ENCODE data around the gene CCDC47. TPM values are rescaled to one million over a fixed set of nuclear protein-coding genes. Genes with fewer than 3 reads are reported as not detected.
"Not testable (repeated sequence)": the region's sequence is repeated elsewhere in the genome, so short reads cannot be mapped to it uniquely, and the experiment has no call there.

CCDC47 gene
- total RNA-seq, 2 donors from 2014 or later = 40.2 to 101 TPM

DNA sequence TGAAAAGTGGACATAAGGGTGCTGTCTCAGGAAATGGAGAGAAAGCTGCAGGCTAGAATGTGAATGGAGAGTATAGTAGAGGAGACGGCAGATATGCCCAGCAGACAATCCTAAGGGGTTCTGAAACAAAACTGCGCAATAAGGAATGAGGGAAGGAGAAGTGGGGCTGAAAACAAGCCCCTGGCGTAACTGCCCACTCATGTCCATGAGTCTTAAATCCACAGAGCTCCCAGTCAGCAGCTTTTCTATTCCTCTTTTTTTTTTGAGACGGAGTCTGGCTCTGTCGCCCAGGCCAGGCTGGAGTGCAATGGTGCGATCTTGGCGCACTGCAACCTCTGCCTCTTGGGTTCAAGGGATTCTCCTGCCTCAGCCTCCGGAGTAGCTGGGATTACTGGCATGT lies 37.7 kb downstream of the CCDC47 start:
- no peak for ATAC-seq (ENCODE audit: insufficient number of reproducible peaks, low FRiP score, low read depth)
- no peaks in the 10 kb centered on the region for H3K36me3 ChIP-seq
- no peak overlapping the region for H3K4me3 ChIP-seq
- no peaks in the 10 kb centered on the region for H3K9me3 ChIP-seq
- no peak for DNase-seq (ENCODE audit: low spot score)
- no peak overlapping the region for H3K27ac ChIP-seq
- H3K4me1 ChIP-seq (ENCODE audit: control insufficient read depth in 1 of 2, low read depth in 2 of 2) = peaks cover 6 to 7% of the 10 kb centered on the region in 2 donors
- H3K27me3 ChIP-seq (replicated peaks; ENCODE audit: insufficient read depth) = no peaks in the 10 kb centered on the region
- TF ChIP-seq, protein P1, sequence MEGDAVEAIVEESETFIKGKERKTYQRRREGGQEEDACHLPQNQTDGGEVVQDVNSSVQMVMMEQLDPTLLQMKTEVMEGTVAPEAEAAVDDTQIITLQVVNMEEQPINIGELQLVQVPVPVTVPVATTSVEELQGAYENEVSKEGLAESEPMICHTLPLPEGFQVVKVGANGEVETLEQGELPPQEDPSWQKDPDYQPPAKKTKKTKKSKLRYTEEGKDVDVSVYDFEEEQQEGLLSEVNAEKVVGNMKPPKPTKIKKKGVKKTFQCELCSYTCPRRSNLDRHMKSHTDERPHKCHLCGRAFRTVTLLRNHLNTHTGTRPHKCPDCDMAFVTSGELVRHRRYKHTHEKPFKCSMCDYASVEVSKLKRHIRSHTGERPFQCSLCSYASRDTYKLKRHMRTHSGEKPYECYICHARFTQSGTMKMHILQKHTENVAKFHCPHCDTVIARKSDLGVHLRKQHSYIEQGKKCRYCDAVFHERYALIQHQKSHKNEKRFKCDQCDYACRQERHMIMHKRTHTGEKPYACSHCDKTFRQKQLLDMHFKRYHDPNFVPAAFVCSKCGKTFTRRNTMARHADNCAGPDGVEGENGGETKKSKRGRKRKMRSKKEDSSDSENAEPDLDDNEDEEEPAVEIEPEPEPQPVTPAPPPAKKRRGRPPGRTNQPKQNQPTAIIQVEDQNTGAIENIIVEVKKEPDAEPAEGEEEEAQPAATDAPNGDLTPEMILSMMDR (IDR thresholded peaks at IDR 0.05) = no peak

GRCh38 chr17:63722403-63722802 lies 51.0 kb downstream of the CCDC47 start:
- ATAC-seq (ENCODE audit: insufficient number of reproducible peaks, low FRiP score, low read depth) (no peak), DNase-seq (ENCODE audit: low spot score) (no peak)
- Histone ChIP-seq H3K9me3 (no peaks in the 10 kb centered on the region), H3K27me3 (replicated peaks; ENCODE audit: insufficient read depth) (no peaks in the 10 kb centered on the region), H3K36me3 (peaks cover 3% of the 10 kb centered on the region), H3K4me1 (ENCODE audit: control insufficient read depth in 1 of 2, low read depth in 2 of 2) (peaks cover 0 to 22% of the 10 kb centered on the region in 2 donors), H3K4me3 (no peak overlapping the region), H3K27ac (no peak overlapping the region)
- TF ChIP-seq, protein P1 (IDR thresholded peaks at IDR 0.05) = no peak

GRCh38 chr17:63720194-63720593 lies 53.2 kb downstream of the CCDC47 start:
- H3K27me3 ChIP-seq (replicated peaks; ENCODE audit: insufficient read depth); H3K36me3 ChIP-seq; H3K27ac ChIP-seq; H3K9me3 ChIP-seq; DNase-seq (ENCODE audit: low spot score); H3K4me3 ChIP-seq; ATAC-seq (ENCODE audit: insufficient number of reproducible peaks, low FRiP score, low read depth): not testable (repeated sequence)
- H3K4me1 ChIP-seq (ENCODE audit: control insufficient read depth in 1 of 2, low read depth in 2 of 2) = peaks cover 0 to 22% of the 10 kb centered on the region in 2 donors

DNA sequence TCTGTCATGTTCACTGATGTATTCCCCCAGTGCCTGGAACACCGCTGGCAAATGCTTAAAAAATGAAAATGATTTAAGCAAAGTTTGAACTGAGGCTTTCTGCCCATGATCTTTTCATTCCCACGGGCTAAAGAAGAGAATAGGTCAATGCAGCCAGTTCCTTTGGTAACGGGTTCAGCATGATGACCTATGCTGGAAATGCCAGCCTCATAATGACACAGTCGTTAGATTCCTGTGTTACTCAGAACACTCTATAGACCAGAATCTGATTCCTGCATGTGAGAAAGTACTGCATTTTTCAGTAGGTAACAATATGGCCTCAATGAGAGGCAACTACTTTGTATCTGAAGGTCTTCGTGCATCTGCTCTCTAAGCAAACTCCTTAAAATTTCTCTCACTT lies 54.4 kb downstream of the CCDC47 start:
- Histone ChIP-seq H3K4me3 (no peak overlapping the region), H3K27me3 (replicated peaks; ENCODE audit: insufficient read depth) (no peaks in the 10 kb centered on the region), H3K27ac (peak overlapping the region in 1 of 2 donors; percentile 2), H3K4me1 (ENCODE audit: control insufficient read depth in 1 of 2, low read depth in 2 of 2) (peaks cover 0 to 22% of the 10 kb centered on the region in 2 donors), H3K36me3 (peaks cover 3% of the 10 kb centered on the region), H3K9me3 (no peaks in the 10 kb centered on the region)
- DNase-seq (ENCODE audit: low spot score) (no peak), ATAC-seq (ENCODE audit: insufficient number of reproducible peaks, low FRiP score, low read depth) (no peak)
- TF ChIP-seq, protein P1 (IDR thresholded peaks at IDR 0.05) = no peak

GRCh38 chr17:63716426-63716825 lies 57.0 kb downstream of the CCDC47 start:
- H3K36me3 ChIP-seq = peaks cover 13% of the 10 kb centered on the region
- TF ChIP-seq, protein P1 (IDR thresholded peaks at IDR 0.05) = no peak

More at GRCh38 chr17:63716426-63716825, 57.0 kb downstream of the CCDC47 start:
- no peak for DNase-seq (ENCODE audit: low spot score)
- no peak overlapping the region for H3K27ac ChIP-seq
- peaks cover 0 to 10% of the 10 kb centered on the region in 2 donors for H3K4me1 ChIP-seq (ENCODE audit: control insufficient read depth in 1 of 2, low read depth in 2 of 2)
- no peaks in the 10 kb centered on the region for H3K27me3 ChIP-seq (replicated peaks; ENCODE audit: insufficient read depth)
- no peak overlapping the region for H3K4me3 ChIP-seq
- H3K9me3 ChIP-seq = no peaks in the 10 kb centered on the region
- ATAC-seq (ENCODE audit: insufficient number of reproducible peaks, low FRiP score, low read depth) = no peak
